H9 (cell line): ENCODE data around the gene ZFPL1. TPM values are rescaled to one million over a fixed set of nuclear protein-coding genes. Genes with fewer than 3 reads are reported as not detected.

Experiments
- DNase-seq: peaks from one replicate; pipeline ENCODE4 v3.0.0-alpha.2; 2017
- H2AFZ ChIP-seq: one replicate; pipeline ENCODE4 v1.6.1; 2013; ENCODE audit warnings: mild to moderate bottlenecking, low read length, control low read depth, moderate library complexity
- H2AK5ac ChIP-seq: 2 replicates; pipeline ENCODE4 v1.6.1; 2013; ENCODE audit warnings: low read length, control low read depth, mixed read lengths; ENCODE audit not compliant: insufficient read length
- H2BK120ac ChIP-seq: one replicate; pipeline ENCODE4 v1.6.1; 2013; ENCODE audit warnings: low read depth, mild to moderate bottlenecking, low read length, control low read depth, inconsistent platforms; ENCODE audit not compliant: poor library complexity, severe bottlenecking
- H2BK12ac ChIP-seq: 2 replicates; pipeline ENCODE4 v1.6.1; 2013; ENCODE audit warnings: low read length, control low read depth, mixed read lengths, low read depth; ENCODE audit not compliant: insufficient read length
- H2BK15ac ChIP-seq: 2 replicates; pipeline ENCODE4 v1.6.1; 2013; ENCODE audit warnings: low read depth, low read length, control low read depth
- H2BK20ac ChIP-seq: one replicate; pipeline ENCODE4 v1.6.1; 2013; ENCODE audit warnings: low read depth, mild to moderate bottlenecking, low read length, control low read depth, inconsistent platforms; ENCODE audit not compliant: poor library complexity, severe bottlenecking
- H2BK5ac ChIP-seq: 2 replicates; pipeline ENCODE4 v1.6.1; 2013; ENCODE audit warnings: low read length, control low read depth, mixed read lengths; ENCODE audit not compliant: insufficient read length
- H3K14ac ChIP-seq: 2 replicates; pipeline ENCODE4 v1.6.1; 2013; ENCODE audit warnings: low read length, control low read depth; ENCODE audit not compliant: insufficient read depth
- H3K18ac ChIP-seq: 2 replicates; pipeline ENCODE4 v1.6.1; 2013; ENCODE audit warnings: low read depth, mild to moderate bottlenecking, mixed read lengths, low read length, control low read depth; ENCODE audit not compliant: insufficient read length
- H3K23ac ChIP-seq: 2 replicates; pipeline ENCODE4 v1.6.1; 2013; ENCODE audit warnings: low read length, control low read depth, mixed read lengths, low read depth; ENCODE audit not compliant: insufficient read length
- H3K23me2 ChIP-seq: 2 replicates; pipeline ENCODE4 v1.6.1; 2013; ENCODE audit warnings: low read depth, mild to moderate bottlenecking, mixed read lengths, low read length, control low read depth; ENCODE audit not compliant: insufficient read length, poor library complexity, severe bottlenecking
- H3K27ac ChIP-seq: 2 replicates; pipeline ENCODE4 v1.5.1; 2013; ENCODE audit warnings: low read length, control low read depth, mixed read lengths, low read depth; ENCODE audit not compliant: insufficient read length
- H3K27me3 ChIP-seq: 2 replicates; pipeline ENCODE4 v1.6.1; 2013; ENCODE audit warnings: low read length, control low read depth, inconsistent platforms; ENCODE audit not compliant: insufficient read depth
- H3K4ac ChIP-seq: 2 replicates; pipeline ENCODE4 v1.6.1; 2013; ENCODE audit warnings: low read depth, mild to moderate bottlenecking, control low read depth, inconsistent platforms, low read length, moderate library complexity
- H3K4me1 ChIP-seq: 2 replicates; pipeline ENCODE4 v1.6.1; 2013; ENCODE audit warnings: low read length, control low read depth, inconsistent platforms; ENCODE audit not compliant: insufficient read depth
- H3K4me2 ChIP-seq: 2 replicates; pipeline ENCODE4 v1.6.1; 2013; ENCODE audit warnings: low read length, control low read depth, mixed read lengths; ENCODE audit not compliant: insufficient read length, insufficient read depth
- H3K56ac ChIP-seq: 2 replicates; pipeline ENCODE4 v1.6.1; 2013; ENCODE audit warnings: low read depth, mild to moderate bottlenecking, mixed read lengths, low read length, control low read depth; ENCODE audit not compliant: insufficient read length
- H3K79me1 ChIP-seq: 2 replicates; pipeline ENCODE4 v1.6.1; 2013; ENCODE audit warnings: low read depth, mild to moderate bottlenecking, moderate library complexity, low read length, control low read depth, inconsistent platforms; ENCODE audit not compliant: insufficient read depth, poor library complexity, severe bottlenecking
- H3K79me2 ChIP-seq: 2 replicates; pipeline ENCODE4 v1.6.1; 2013; ENCODE audit warnings: low read length, control low read depth, inconsistent platforms; ENCODE audit not compliant: insufficient read depth
- H3K9ac ChIP-seq: 2 replicates; pipeline ENCODE4 v1.6.1; 2013; ENCODE audit warnings: low read length, control low read depth, mixed read lengths; ENCODE audit not compliant: insufficient read length; ENCODE audit errors: extremely low read depth
- H3K9me3 ChIP-seq: one replicate; pipeline ENCODE4 v1.6.1; 2013; ENCODE audit warnings: low read depth, low read length, inconsistent platforms; ENCODE audit not compliant: control insufficient read depth
- H3T11ph ChIP-seq: one replicate; pipeline ENCODE4 v1.6.1; 2013; ENCODE audit warnings: mild to moderate bottlenecking, low read length, control low read depth, inconsistent platforms
- H4K20me1 ChIP-seq: one replicate; pipeline ENCODE4 v1.6.1; 2013; ENCODE audit not compliant: control insufficient read depth, insufficient read length, insufficient read depth
- H4K5ac ChIP-seq: 2 replicates; pipeline ENCODE4 v1.6.1; 2013; ENCODE audit warnings: low read depth, mild to moderate bottlenecking, mixed read lengths, low read length, control low read depth; ENCODE audit not compliant: insufficient read length
- H4K8ac ChIP-seq: replicated peaks from 2 replicates; pipeline ENCODE4 v1.6.1; 2013; ENCODE audit warnings: low read length, control low read depth, mixed read lengths, low read depth; ENCODE audit not compliant: insufficient read length
- H4K91ac ChIP-seq: 2 replicates; pipeline ENCODE4 v1.6.1; 2013; ENCODE audit warnings: low read depth, mild to moderate bottlenecking, moderate library complexity, mixed read lengths, low read length, control low read depth; ENCODE audit not compliant: insufficient read length
- H3K27ac Mint-ChIP-seq, 3 experiments: 2 replicates in 2 of 3; 3 replicates in 1 of 3; pipeline ENCODE4 v1.8.0; 2020 to 2021; ENCODE audit warnings: mixed read lengths in 3 of 3, mild to moderate bottlenecking in 1 of 3, moderate library complexity in 1 of 3
- H3K27me3 Mint-ChIP-seq: 2 replicates; pipeline ENCODE4 v1.8.0; 2021; ENCODE audit warnings: low read depth, mild to moderate bottlenecking, moderate library complexity, mixed read lengths
- H3K36me3 Mint-ChIP-seq, 3 experiments: 2 replicates in 2 of 3; 3 replicates in 1 of 3; pipeline ENCODE4 v1.8.0; 2020 to 2021; ENCODE audit warnings: low read depth in 3 of 3, mixed read lengths in 3 of 3; ENCODE audit not compliant: insufficient read depth in 1 of 3
- H3K4me1 Mint-ChIP-seq, 2 experiments: 2 replicates each; pipeline ENCODE4 v1.8.0; 2020; ENCODE audit warnings: mixed read lengths in 2 of 2
- H3K4me3 Mint-ChIP-seq, 2 experiments: 2 replicates in 1 of 2; 3 replicates in 1 of 2; pipeline ENCODE4 v1.8.0; 2020 to 2021; ENCODE audit warnings: mild to moderate bottlenecking in 2 of 2, mixed read lengths in 2 of 2, moderate library complexity in 1 of 2
- H3K9me3 Mint-ChIP-seq, 2 experiments: 2 replicates in 1 of 2; 3 replicates in 1 of 2; pipeline ENCODE4 v1.8.0; 2020; ENCODE audit warnings: mild to moderate bottlenecking in 2 of 2, mixed read lengths in 2 of 2, moderate library complexity in 1 of 2
- WGBS: extraction: QIAGEN DNeasy Blood & Tissue Kit; methylation state at CpG from one replicate; pipeline ENCODE4 v1.1.7; 2013; ENCODE audit warnings: missing lambda C conversion rate, low lambda C conversion rate, mixed read lengths; ENCODE audit not compliant: insufficient read length; ENCODE audit errors: extremely low coverage; 5-methylcytosine and 5-hydroxymethylcytosine counted together
- total RNA-seq: library from RNA; stranded (reverse); gene quantifications from 2 replicates; pipeline ENCODE4 v1.2.1, GENCODE V29; 2021
- TF ChIP-seq, protein P1 (sequence below): fragments of 200-600 bp; sonication (generic); conservative IDR thresholded peaks from 3 replicates; pipeline ENCODE4 v1.8.0; 2021; ENCODE audit warnings: antibody characterized with exemption, mild to moderate bottlenecking

Gene ZFPL1
- total RNA-seq, 1 experiment from 2014 or later, result 24.2 TPM

DNA sequence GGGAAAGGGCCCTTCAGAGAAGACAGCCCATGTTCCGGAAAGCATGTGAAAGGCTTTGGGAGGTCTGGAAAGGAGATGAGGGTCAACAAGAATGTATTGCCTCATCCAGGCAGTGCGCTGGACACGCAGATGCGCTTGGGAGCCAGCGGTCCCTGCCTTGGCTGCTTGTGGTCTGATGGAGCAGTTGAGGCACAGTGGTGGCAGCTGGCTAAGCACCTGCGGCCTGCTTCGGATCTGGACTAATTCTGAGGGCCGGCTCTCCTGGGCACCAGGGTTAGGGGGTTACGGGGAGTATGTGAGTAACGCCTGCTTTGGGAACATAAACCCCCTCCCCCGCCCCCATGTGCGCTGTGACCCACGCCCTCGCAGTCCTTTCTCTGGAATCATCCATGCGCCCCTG lies 23.1 kb downstream of the ZFPL1 start:
- Histone ChIP-seq H3K23ac (no peak overlapping the region), H2AFZ (no peak overlapping the region), H2BK5ac (no peak overlapping the region), H3K27me3 (no peaks in the 10 kb centered on the region), H3K14ac (no peak overlapping the region), H3K56ac (no peak overlapping the region), H4K20me1 (no peaks in the 10 kb centered on the region), H4K91ac (no peak overlapping the region), H3K79me2 (no peaks in the 10 kb centered on the region), H4K8ac (no peak overlapping the region), H2BK12ac (no peak overlapping the region), H2BK20ac (no peak overlapping the region), H3K79me1 (no peaks in the 10 kb centered on the region), H3T11ph (no peak overlapping the region), H4K5ac (no peak overlapping the region), H3K4me1 (no peaks in the 10 kb centered on the region), H3K9me3 (no peaks in the 10 kb centered on the region), H2BK15ac (no peak overlapping the region), H2AK5ac (no peak overlapping the region), H3K4me2 (no peak overlapping the region), H3K9ac (no peak overlapping the region), H3K27ac (no peak overlapping the region), H3K18ac (no peak overlapping the region), H3K23me2 (peaks cover 4% of the 10 kb centered on the region), H3K4ac (no peak overlapping the region), H2BK120ac (no peak overlapping the region)
- no CpG with 5 or more reads among the region's 15 CpGs for WGBS
- H3K9me3 Mint-ChIP-seq, result no peaks in the 10 kb centered on the region
- peaks cover 0 to 12% (median 5%) of the 10 kb centered on the region in 3 experiments; a peak in 5 of 7 replicates for H3K36me3 Mint-ChIP-seq
- TF ChIP-seq, protein P1, sequence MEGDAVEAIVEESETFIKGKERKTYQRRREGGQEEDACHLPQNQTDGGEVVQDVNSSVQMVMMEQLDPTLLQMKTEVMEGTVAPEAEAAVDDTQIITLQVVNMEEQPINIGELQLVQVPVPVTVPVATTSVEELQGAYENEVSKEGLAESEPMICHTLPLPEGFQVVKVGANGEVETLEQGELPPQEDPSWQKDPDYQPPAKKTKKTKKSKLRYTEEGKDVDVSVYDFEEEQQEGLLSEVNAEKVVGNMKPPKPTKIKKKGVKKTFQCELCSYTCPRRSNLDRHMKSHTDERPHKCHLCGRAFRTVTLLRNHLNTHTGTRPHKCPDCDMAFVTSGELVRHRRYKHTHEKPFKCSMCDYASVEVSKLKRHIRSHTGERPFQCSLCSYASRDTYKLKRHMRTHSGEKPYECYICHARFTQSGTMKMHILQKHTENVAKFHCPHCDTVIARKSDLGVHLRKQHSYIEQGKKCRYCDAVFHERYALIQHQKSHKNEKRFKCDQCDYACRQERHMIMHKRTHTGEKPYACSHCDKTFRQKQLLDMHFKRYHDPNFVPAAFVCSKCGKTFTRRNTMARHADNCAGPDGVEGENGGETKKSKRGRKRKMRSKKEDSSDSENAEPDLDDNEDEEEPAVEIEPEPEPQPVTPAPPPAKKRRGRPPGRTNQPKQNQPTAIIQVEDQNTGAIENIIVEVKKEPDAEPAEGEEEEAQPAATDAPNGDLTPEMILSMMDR, result no peak
- no peak overlapping the region for H3K4me3 Mint-ChIP-seq
- no peaks in the 10 kb centered on the region for H3K27me3 Mint-ChIP-seq
- no peak for DNase-seq
- peaks cover 7 to 11% of the 10 kb centered on the region in 2 experiments for H3K4me1 Mint-ChIP-seq
- no peak overlapping the region for H3K27ac Mint-ChIP-seq
